Panc1 (cell line): ENCODE measurements around the gene UQCRH. TPM values are rescaled to one million over a fixed set of nuclear protein-coding genes. Genes with fewer than 3 reads are reported as not detected.

Source experiments
- ATAC-seq: fragments of 200-7000 bp; cut with Tn5 transposase; 2 replicates; pipeline ENCODE4 v1.9.1; 2020; ENCODE audit warnings: mild to moderate bottlenecking, moderate library complexity
- BruUV-seq: library from RNA; stranded (reverse); fragments of 400-500 nt; replicated peaks from 2 replicates; lab custom pipeline; 2021; lab: Mats Ljungman, UMichigan
- CTCF ChIA-PET: fragments of 300-600 bp; sonication (Branson Sonifier 250); formaldehyde crosslinking; loops from one replicate; lab custom pipeline; 2022; ENCODE audit warnings: antibody characterized with exemption; lab: Charles Lee
- POLR2A ChIA-PET: fragments of 300-600 bp; sonication (Branson Sonifier 250); formaldehyde crosslinking; loops from one replicate; lab custom pipeline; 2022; ENCODE audit warnings: antibody characterized with exemption; lab: Charles Lee
- DNase-seq: peaks from one replicate; pipeline ENCODE4 v3.0.0-alpha.2; 2010; ENCODE audit warnings: low read depth, low spot score
- H3K27ac ChIP-seq: 2 replicates; pipeline ENCODE4 v1.5.1; 2011; ENCODE audit warnings: mild to moderate bottlenecking, low read length, inconsistent platforms
- H3K27me3 ChIP-seq: fragments of 200-500 bp; sonication (Bioruptor generic); 2 replicates; pipeline ENCODE4 v1.6.0; 2014; ENCODE audit warnings: low read length, inconsistent platforms; ENCODE audit not compliant: control insufficient read depth, insufficient read depth
- H3K36me3 ChIP-seq: fragments of 200-500 bp; sonication (Bioruptor generic); 2 replicates; pipeline ENCODE4 v1.5.1; 2014; ENCODE audit warnings: inconsistent platforms, mild to moderate bottlenecking, low read length, moderate library complexity; ENCODE audit not compliant: control insufficient read depth, insufficient read depth
- H3K4me1 ChIP-seq: 2 replicates; pipeline ENCODE4 v1.5.1; 2011; ENCODE audit warnings: inconsistent platforms, mild to moderate bottlenecking, low read length, moderate library complexity; ENCODE audit not compliant: control insufficient read depth, insufficient read depth
- H3K4me3 ChIP-seq, 2 experiments: 2 replicates each; pipeline ENCODE4 v1.5.1; 2011 to 2012; ENCODE audit warnings: low read depth in 2 of 2, low read length in 2 of 2, mild to moderate bottlenecking in 2 of 2, inconsistent platforms in 1 of 2, moderate library complexity in 1 of 2
- H3K9me3 ChIP-seq: fragments of 200-500 bp; sonication (Bioruptor generic); 2 replicates; pipeline ENCODE4 v1.5.1; 2014; ENCODE audit warnings: low read depth, mild to moderate bottlenecking, inconsistent platforms, low read length, moderate library complexity; ENCODE audit not compliant: control insufficient read depth, insufficient read depth
- CTCF ChIP-seq: fragments of 450-650 bp; IDR thresholded peaks from 2 replicates; pipeline ENCODE4 v1.5.1; 2017; ENCODE audit warnings: mild to moderate bottlenecking
- POLR2AphosphoS5 ChIP-seq: IDR thresholded peaks from 2 replicates; pipeline ENCODE4 v1.6.1; 2012; ENCODE audit warnings: mild to moderate bottlenecking, low read depth, low read length, moderate library complexity
- REST ChIP-seq, 2 experiments: IDR thresholded peaks; 2 replicates each; pipeline ENCODE4 v1.6.1; 2011 to 2012; ENCODE audit warnings: low read depth in 2 of 2, control low read depth in 1 of 2, low read length in 1 of 2, mild to moderate bottlenecking in 1 of 2, moderate library complexity in 1 of 2; ENCODE audit not compliant: insufficient read depth in 1 of 2
- SIN3A ChIP-seq: IDR thresholded peaks from 2 replicates; pipeline ENCODE4 v1.6.1; 2012; ENCODE audit warnings: low read depth, mild to moderate bottlenecking, low read length, moderate library complexity, borderline replicate concordance; ENCODE audit not compliant: insufficient read depth
- TCF7L2 ChIP-seq: IDR thresholded peaks from 2 replicates; pipeline ENCODE4 v1.6.1; 2011; ENCODE audit warnings: mild to moderate bottlenecking, low read depth, low read length, inconsistent platforms
- in situ Hi-C: cut with HindIII; loops from 2 replicates; pipeline ENCODE4 v1.10.0; 2016; ENCODE audit warnings: low sequenced_read_pairs, low pct_unique_long_range_greater_than_20kb
- intact Hi-C: fragments of 100-400 bp; cut with micrococcal nuclease; formaldehyde crosslinking; loops from one replicate; pipeline ENCODE4 v1.10.0; 2022; ENCODE audit not compliant: unreplicated experiment
- total RNA-seq: library from RNA; stranded (reverse); gene quantifications from one replicate; pipeline ENCODE4 v1.2.1, GENCODE V29; 2021; ENCODE audit not compliant: unreplicated experiment

UQCRH gene
- total RNA-seq, 1 experiment from 2014 or later: 498 TPM

- ATAC-seq: no peak
- in situ Hi-C loops: no loop called here
Measured at GRCh38 chr1:46295306-46295705, 8.2 kb upstream of the UQCRH start.

DNA sequence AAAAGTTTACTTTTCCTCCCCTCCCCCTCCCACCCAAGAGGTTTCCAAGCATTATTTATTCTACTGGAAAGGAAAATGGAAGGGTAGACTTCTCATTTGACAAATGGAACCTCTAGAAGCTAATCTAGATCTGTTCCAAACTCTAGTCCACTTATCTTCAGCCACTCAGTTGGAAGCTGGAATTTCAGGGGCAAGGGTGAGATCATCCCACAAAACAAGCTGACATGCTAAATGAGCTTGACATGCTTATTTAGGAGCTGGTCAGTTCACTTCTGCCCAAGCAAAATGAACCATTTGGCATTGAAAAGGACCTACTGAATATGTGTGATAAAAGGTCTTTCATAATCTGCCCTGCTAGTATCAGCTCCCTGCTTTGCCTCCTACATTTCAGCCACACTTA lies 5.1 kb upstream of the UQCRH start:
- no peak overlapping the region for H3K4me3 ChIP-seq
- no TSS peak for BruUV-seq
- DNase-seq (no peak), ATAC-seq (no peak)
- POLR2A ChIA-PET: no interaction called here
- TF ChIP-seq REST (IDR thresholded peaks at IDR 0.05; ENCODE audit: insufficient read depth in 1 of 2, low read depth in 2 of 2, low read length in 1 of 2): no peak
- no peak for TF ChIP-seq POLR2AphosphoS5
- no peak for TF ChIP-seq TCF7L2
- TF ChIP-seq SIN3A: no peak
- TF ChIP-seq CTCF: no peak
- intact Hi-C loops: no loop called here
- in situ Hi-C loops: no loop called here
- CTCF ChIA-PET: interaction anchor here (0.6 to 0.7 kb wide), 2 partner anchors 16 to 21 kb away, joined by 3 to 15 read pairs; no protein-coding TSS in a partner anchor
- peaks cover 11% of the 10 kb centered on the region; the same call in 1 of the 2 replicates for H3K4me1 ChIP-seq
- H3K36me3 ChIP-seq: peaks cover 19% of the 10 kb centered on the region
- H3K27me3 ChIP-seq: no peaks in the 10 kb centered on the region
- no peaks in the 10 kb centered on the region for H3K9me3 ChIP-seq
- H3K27ac ChIP-seq: no peak overlapping the region

More at GRCh38 chr1:46295306-46295705, 8.2 kb upstream of the UQCRH start:
- Histone ChIP-seq H3K4me3 (no peak overlapping the region), H3K27me3 (no peaks in the 10 kb centered on the region), H3K9me3 (no peaks in the 10 kb centered on the region), H3K4me1 (peaks cover 4% of the 10 kb centered on the region; the same call in 1 of the 2 replicates), H3K27ac (no peak overlapping the region), H3K36me3 (peaks cover 19% of the 10 kb centered on the region)
- intact Hi-C loops: no loop called here
- ChIA-PET CTCF (no interaction called here), POLR2A (no interaction called here)
- BruUV-seq: no TSS peak
- DNase-seq: no peak
- no peak for TF ChIP-seq TCF7L2
- TF ChIP-seq POLR2AphosphoS5: no peak
- TF ChIP-seq SIN3A: no peak
- TF ChIP-seq REST (IDR thresholded peaks at IDR 0.05; ENCODE audit: insufficient read depth in 1 of 2, low read depth in 2 of 2, low read length in 1 of 2): no peak
- TF ChIP-seq CTCF: no peak
